GM12892 (cell line): ENCODE data around the gene LRRC18.

Experiments
- POLR2AphosphoS5 ChIP-seq: IDR thresholded peaks from 2 replicates; pipeline ENCODE4 v1.6.1; 2011; ENCODE audit warnings: low read depth, low read length, control low read depth
- TAF1 ChIP-seq: IDR thresholded peaks from 2 replicates; pipeline ENCODE4 v1.6.1; 2011; ENCODE audit warnings: low read depth, mild to moderate bottlenecking, control low read depth, low read length, borderline replicate concordance

DNA sequence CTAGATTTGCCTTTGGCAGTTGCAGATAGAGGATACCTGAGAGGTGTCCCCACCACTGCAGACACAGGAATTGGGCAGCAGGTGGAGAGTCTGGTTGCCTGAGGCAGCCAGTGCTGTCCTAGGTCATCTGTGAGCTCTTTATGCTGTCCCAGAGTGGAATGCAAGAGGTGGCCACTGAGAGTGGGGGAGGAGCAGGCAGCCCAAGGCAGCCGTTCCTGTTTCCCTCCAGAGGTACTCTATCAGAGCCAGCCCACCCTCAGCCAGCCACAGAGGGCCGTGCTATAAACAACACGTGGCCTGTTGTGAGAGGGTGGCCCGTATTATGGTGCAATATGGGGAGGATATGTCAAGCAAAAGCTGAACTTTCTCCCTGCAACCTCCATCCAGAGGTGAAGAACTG is 8.5 kb downstream of the LRRC18 start:
- TF ChIP-seq TAF1 (no peak), POLR2AphosphoS5 (no peak)
